Endodermal cell (in vitro differentiated cells): ENCODE data around the gene HNRNPM. TPM values are rescaled to one million over a fixed set of nuclear protein-coding genes. Genes with fewer than 3 reads are reported as not detected.

Source experiments
- DNase-seq: peaks from one replicate; pipeline ENCODE4 v3.0.0-alpha.2; 2017
- H3K27ac ChIP-seq: 2 replicates; pipeline ENCODE4 v1.5.1; 2013; ENCODE audit warnings: mild to moderate bottlenecking, low read depth, low read length, moderate library complexity
- H3K27me3 ChIP-seq: 2 replicates; pipeline ENCODE4 v1.6.1; 2013; ENCODE audit warnings: mild to moderate bottlenecking, low read length, moderate library complexity; ENCODE audit not compliant: insufficient read depth, control insufficient read depth, poor library complexity, severe bottlenecking
- H3K36me3 ChIP-seq: 2 replicates; pipeline ENCODE4 v1.7.0; 2013; ENCODE audit warnings: mild to moderate bottlenecking, low read length, moderate library complexity; ENCODE audit not compliant: control insufficient read depth, insufficient read depth
- H3K4me1 ChIP-seq: one replicate; pipeline ENCODE4 v1.7.0; 2013; ENCODE audit warnings: low read length; ENCODE audit not compliant: control insufficient read depth, insufficient read depth
- H3K4me3 ChIP-seq: 2 replicates; pipeline ENCODE4 v1.5.1; 2013; ENCODE audit warnings: mild to moderate bottlenecking, low read length, moderate library complexity
- H3K9ac ChIP-seq: 2 replicates; pipeline ENCODE4 v1.6.1; 2013; ENCODE audit warnings: mild to moderate bottlenecking, low read length, moderate library complexity; ENCODE audit not compliant: poor library complexity, severe bottlenecking; ENCODE audit errors: extremely low read depth
- H3K9me3 ChIP-seq: 2 replicates; pipeline ENCODE4 v1.6.1; 2013; ENCODE audit warnings: mild to moderate bottlenecking, low read length, moderate library complexity; ENCODE audit not compliant: control insufficient read depth
- H3K27ac Mint-ChIP-seq: 2 replicates; pipeline ENCODE4 v1.8.0; 2020; ENCODE audit warnings: mixed read lengths
- H3K27me3 Mint-ChIP-seq: 2 replicates; pipeline ENCODE4 v1.8.0; 2021; ENCODE audit warnings: mild to moderate bottlenecking, mixed read lengths; ENCODE audit not compliant: insufficient read depth
- H3K36me3 Mint-ChIP-seq: 2 replicates; pipeline ENCODE4 v1.8.0; 2020; ENCODE audit warnings: low read depth, mixed read lengths
- H3K4me1 Mint-ChIP-seq: 2 replicates; pipeline ENCODE4 v1.8.0; 2020; ENCODE audit warnings: mixed read lengths
- H3K4me3 Mint-ChIP-seq: 2 replicates; pipeline ENCODE4 v1.8.0; 2020; ENCODE audit warnings: mild to moderate bottlenecking, moderate library complexity, mixed read lengths
- H3K9me3 Mint-ChIP-seq: 2 replicates; pipeline ENCODE4 v1.8.0; 2020; ENCODE audit warnings: mild to moderate bottlenecking, mixed read lengths
- WGBS, 2 experiments: methylation state at CpG; one replicate each; pipeline versions ENCODE4 v1.1.5 to v1.1.7; 2013; ENCODE audit warnings: missing lambda C conversion rate in 2 of 2, mixed read lengths in 1 of 2; ENCODE audit not compliant: insufficient coverage in 1 of 2, insufficient read length in 1 of 2; 5-methylcytosine and 5-hydroxymethylcytosine counted together
- total RNA-seq, 2 donors: library from RNA; stranded (reverse); fragmentation: NEBNext Ultra II Directional in 1 of 2; extraction: Animal tissue kit (Norgen Biotek cat#: 25700) in 1 of 2; gene quantifications; 2 replicates in 1 of 2; 3 replicates in 1 of 2; pipeline ENCODE4 v1.2.1, GENCODE V29; 2021
- TF ChIP-seq, protein P1 (sequence below): fragments of 200-600 bp; sonication (generic); conservative IDR thresholded peaks from 2 replicates; pipeline ENCODE4 v1.5.0; 2021; ENCODE audit warnings: antibody characterized with exemption, mild to moderate bottlenecking

The HNRNPM gene
- total RNA-seq, 2 donors from 2014 or later: 271 to 370 TPM

GRCh38 chr19:8500158-8500557 is 55.4 kb downstream of the HNRNPM start:
- Mint-ChIP-seq H3K4me1 (peaks cover 18% of the 10 kb centered on the region), H3K27me3 (no peaks in the 10 kb centered on the region), H3K27ac (peak overlapping the region; percentile 56), H3K9me3 (no peaks in the 10 kb centered on the region), H3K4me3 (no peak overlapping the region), H3K36me3 (no peaks in the 10 kb centered on the region)
- TF ChIP-seq, protein P1, sequence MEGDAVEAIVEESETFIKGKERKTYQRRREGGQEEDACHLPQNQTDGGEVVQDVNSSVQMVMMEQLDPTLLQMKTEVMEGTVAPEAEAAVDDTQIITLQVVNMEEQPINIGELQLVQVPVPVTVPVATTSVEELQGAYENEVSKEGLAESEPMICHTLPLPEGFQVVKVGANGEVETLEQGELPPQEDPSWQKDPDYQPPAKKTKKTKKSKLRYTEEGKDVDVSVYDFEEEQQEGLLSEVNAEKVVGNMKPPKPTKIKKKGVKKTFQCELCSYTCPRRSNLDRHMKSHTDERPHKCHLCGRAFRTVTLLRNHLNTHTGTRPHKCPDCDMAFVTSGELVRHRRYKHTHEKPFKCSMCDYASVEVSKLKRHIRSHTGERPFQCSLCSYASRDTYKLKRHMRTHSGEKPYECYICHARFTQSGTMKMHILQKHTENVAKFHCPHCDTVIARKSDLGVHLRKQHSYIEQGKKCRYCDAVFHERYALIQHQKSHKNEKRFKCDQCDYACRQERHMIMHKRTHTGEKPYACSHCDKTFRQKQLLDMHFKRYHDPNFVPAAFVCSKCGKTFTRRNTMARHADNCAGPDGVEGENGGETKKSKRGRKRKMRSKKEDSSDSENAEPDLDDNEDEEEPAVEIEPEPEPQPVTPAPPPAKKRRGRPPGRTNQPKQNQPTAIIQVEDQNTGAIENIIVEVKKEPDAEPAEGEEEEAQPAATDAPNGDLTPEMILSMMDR: no peak
- 65 to 74% methylated on average over 3 to 7 of the region's 7 CpGs for WGBS, 2 experiments
- H3K4me1 ChIP-seq: no peaks in the 10 kb centered on the region
- no peaks in the 10 kb centered on the region for H3K9me3 ChIP-seq
- H3K36me3 ChIP-seq: no peaks in the 10 kb centered on the region
- no peak overlapping the region for H3K4me3 ChIP-seq
- no peaks in the 10 kb centered on the region for H3K27me3 ChIP-seq
- H3K27ac ChIP-seq: no peak overlapping the region
- DNase-seq: peak; percentile 56
- H3K9ac ChIP-seq: no peak overlapping the region

DNA sequence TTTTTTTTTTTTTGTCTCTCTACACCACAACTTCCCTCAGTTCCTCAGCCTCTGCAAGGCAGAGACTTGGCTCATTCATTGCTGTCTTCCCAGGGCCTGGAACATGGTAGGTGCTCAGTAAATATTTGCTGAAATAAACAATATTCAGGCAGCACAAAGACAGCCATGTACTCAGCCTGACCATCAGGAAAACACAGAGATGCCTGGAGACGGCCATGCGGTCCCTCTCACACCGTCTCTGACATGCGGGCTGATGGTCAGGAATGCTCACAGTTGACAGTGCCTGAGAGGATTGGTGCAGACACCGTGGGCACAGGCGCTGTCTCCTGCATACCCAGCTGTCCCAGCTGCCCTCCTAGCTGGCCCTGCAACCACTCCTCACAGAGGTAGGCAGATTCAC is 56.7 kb downstream of the HNRNPM start:
- Histone ChIP-seq H3K9me3 (no peaks in the 10 kb centered on the region), H3K27ac (no peak overlapping the region), H3K4me1 (no peaks in the 10 kb centered on the region), H3K4me3 (no peak overlapping the region), H3K9ac (no peak overlapping the region), H3K27me3 (no peaks in the 10 kb centered on the region), H3K36me3 (no peaks in the 10 kb centered on the region)
- no peak overlapping the region for H3K4me3 Mint-ChIP-seq
- DNase-seq: peak; percentile 45
- TF ChIP-seq, protein P1: no peak
- H3K27ac Mint-ChIP-seq: peak overlapping the region; percentile 39
- H3K9me3 Mint-ChIP-seq: no peaks in the 10 kb centered on the region
- WGBS, 2 experiments: 89 to 90% methylated on average over 6 of the region's 6 CpGs
- H3K27me3 Mint-ChIP-seq: no peaks in the 10 kb centered on the region
- no peaks in the 10 kb centered on the region for H3K36me3 Mint-ChIP-seq
- H3K4me1 Mint-ChIP-seq: peaks cover 22% of the 10 kb centered on the region

DNA sequence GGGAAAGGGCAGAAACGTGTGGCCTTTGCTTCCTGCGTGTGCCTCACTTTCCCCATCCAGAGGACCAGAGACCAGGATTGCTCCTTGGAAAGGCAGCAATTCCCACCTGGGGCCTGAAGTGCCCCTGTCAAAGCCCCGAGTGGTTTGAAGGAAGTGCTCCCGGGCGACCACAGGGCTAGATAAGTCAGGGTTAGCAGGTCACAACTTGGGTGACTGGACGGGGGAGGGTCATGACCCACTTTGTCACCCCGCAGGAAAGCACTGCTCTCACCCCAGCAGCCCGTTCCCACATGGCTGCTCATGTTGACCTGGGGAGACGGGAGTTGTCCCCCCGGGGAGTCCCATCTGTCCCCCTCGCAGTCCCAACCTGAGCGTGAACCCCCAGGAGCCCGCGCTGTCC is 57.2 kb downstream of the HNRNPM start:
- H3K9me3 Mint-ChIP-seq: no peaks in the 10 kb centered on the region
- Histone ChIP-seq H3K9ac (no peak overlapping the region), H3K4me3 (no peak overlapping the region), H3K4me1 (no peaks in the 10 kb centered on the region), H3K27me3 (no peaks in the 10 kb centered on the region), H3K36me3 (no peaks in the 10 kb centered on the region), H3K9me3 (no peaks in the 10 kb centered on the region), H3K27ac (no peak overlapping the region)
- no peaks in the 10 kb centered on the region for H3K36me3 Mint-ChIP-seq
- no peaks in the 10 kb centered on the region for H3K27me3 Mint-ChIP-seq
- H3K27ac Mint-ChIP-seq: no peak overlapping the region
- TF ChIP-seq, protein P1: no peak
- 80 to 89% methylated on average over 5 to 14 of the region's 14 CpGs for WGBS, 2 experiments
- peaks cover 22% of the 10 kb centered on the region for H3K4me1 Mint-ChIP-seq
- peak; percentile 49 for DNase-seq
- no peak overlapping the region for H3K4me3 Mint-ChIP-seq
